Neural progenitor cell (in vitro differentiated cells): ENCODE results near the gene LRRC4B. TPM values are rescaled to one million over a fixed set of nuclear protein-coding genes. Genes with fewer than 3 reads are reported as not detected.

ENCODE experiments used
- DNase-seq: peaks from one replicate; pipeline ENCODE4 v3.0.0-alpha.2; 2016; ENCODE audit warnings: low spot score
- H2AFZ ChIP-seq: fragments of 200-600 bp; sonication (generic); replicated peaks from 2 replicates; pipeline ENCODE4 v1.6.1; 2016; ENCODE audit warnings: antibody characterized with exemption
- H3F3A ChIP-seq: fragments of 200-600 bp; sonication (generic); 2 replicates; pipeline ENCODE4 v1.6.1; 2016; ENCODE audit warnings: antibody characterized with exemption, low read depth
- H3K27ac ChIP-seq: fragments of 200-600 bp; sonication (generic); 2 replicates; pipeline ENCODE4 v1.5.1; 2016; ENCODE audit warnings: mild to moderate bottlenecking
- H3K27me3 ChIP-seq: fragments of 200-600 bp; sonication (generic); 2 replicates; pipeline ENCODE4 v1.6.1; 2016; ENCODE audit warnings: mild to moderate bottlenecking, moderate library complexity
- H3K36me3 ChIP-seq: fragments of 200-600 bp; sonication (generic); 2 replicates; pipeline ENCODE4 v1.5.1; 2016
- H3K4me1 ChIP-seq: fragments of 200-600 bp; sonication (generic); 2 replicates; pipeline ENCODE4 v1.6.1; 2016; ENCODE audit warnings: mixed run types
- H3K4me2 ChIP-seq: fragments of 200-600 bp; sonication (generic); 2 replicates; pipeline ENCODE4 v1.6.1; 2016
- H3K4me3 ChIP-seq: fragments of 200-600 bp; sonication (generic); 2 replicates; pipeline ENCODE4 v1.5.1; 2016
- H3K79me2 ChIP-seq: fragments of 200-600 bp; sonication (generic); 2 replicates; pipeline ENCODE4 v1.6.1; 2016; ENCODE audit warnings: low read depth
- H3K9ac ChIP-seq: fragments of 200-600 bp; sonication (generic); 2 replicates; pipeline ENCODE4 v1.6.1; 2016
- H3K9me3 ChIP-seq: fragments of 200-600 bp; sonication (generic); 2 replicates; pipeline ENCODE4 v1.5.1; 2016; ENCODE audit warnings: low read depth
- H4K20me1 ChIP-seq: fragments of 200-600 bp; sonication (generic); 2 replicates; pipeline ENCODE4 v1.6.1; 2016; ENCODE audit warnings: low read depth
- H3K27ac Mint-ChIP-seq: 3 replicates; pipeline ENCODE4 v1.8.0; 2021; ENCODE audit warnings: mixed read lengths
- H3K27me3 Mint-ChIP-seq: 2 replicates; pipeline ENCODE4 v1.8.0; 2022; ENCODE audit warnings: low read depth, mild to moderate bottlenecking, inconsistent platforms, moderate library complexity, mixed read lengths; ENCODE audit not compliant: insufficient read depth
- H3K36me3 Mint-ChIP-seq: 3 replicates; pipeline ENCODE4 v1.8.0; 2021; ENCODE audit warnings: mixed read lengths
- H3K4me1 Mint-ChIP-seq: 3 replicates; pipeline ENCODE4 v1.8.0; 2021; ENCODE audit warnings: mixed read lengths
- H3K4me3 Mint-ChIP-seq: 3 replicates; pipeline ENCODE4 v1.8.0; 2021; ENCODE audit warnings: mild to moderate bottlenecking, moderate library complexity, mixed read lengths
- H3K9me3 Mint-ChIP-seq: 3 replicates; pipeline ENCODE4 v1.8.0; 2020; ENCODE audit warnings: mixed read lengths
- EZH2 ChIP-seq: fragments of 200-600 bp; sonication (generic); IDR thresholded peaks from 2 replicates; pipeline ENCODE4 v1.6.1; 2017; ENCODE audit warnings: antibody characterized with exemption, mild to moderate bottlenecking, moderate library complexity
- EZH2phosphoT487 ChIP-seq: fragments of 200-600 bp; sonication (generic); IDR thresholded peaks from 2 replicates; pipeline ENCODE4 v1.6.1; 2017; ENCODE audit warnings: antibody characterized with exemption
- total RNA-seq: library from RNA; depleted of rRNA; stranded (reverse); fragments of >200 nt; gene quantifications from 2 replicates; pipeline ENCODE4 v1.2.3, GENCODE V29; 2015; ENCODE audit warnings: low replicate concordance
- TF ChIP-seq, protein P1 (sequence below): fragments of 200-600 bp; sonication (generic); IDR thresholded peaks from 2 replicates; pipeline ENCODE4 v1.5.1; 2017; ENCODE audit warnings: antibody characterized with exemption, mild to moderate bottlenecking

Gene LRRC4B
- total RNA-seq, 1 donor from 2014 or later = 12.0 TPM

DNA sequence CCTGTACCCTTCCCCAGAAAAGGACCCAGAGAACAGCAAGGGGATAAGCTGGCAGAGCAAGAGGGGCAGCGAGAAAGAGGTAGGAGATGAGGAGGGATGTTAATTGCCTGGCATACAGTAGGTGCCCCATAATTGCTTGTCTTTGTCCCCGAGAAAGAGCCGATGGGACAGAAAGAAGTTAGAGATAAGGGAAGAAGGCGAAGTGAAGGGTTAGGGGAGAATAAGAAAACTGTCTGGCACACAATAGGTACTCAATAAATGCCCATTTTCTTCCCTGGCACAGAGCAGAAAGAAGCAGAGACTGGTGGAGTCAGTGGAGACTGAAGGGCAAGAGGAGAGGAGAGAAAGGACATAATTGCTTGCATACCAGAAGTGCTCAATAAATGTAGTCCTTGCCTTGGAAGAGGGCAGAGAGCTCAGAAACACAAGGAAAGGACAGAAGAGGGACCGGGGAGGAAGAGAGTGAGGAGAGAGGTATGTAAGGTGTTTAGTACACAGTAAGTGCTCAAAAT, 73.2 kb downstream of the LRRC4B start:
- Mint-ChIP-seq H3K27me3 (peaks cover 25% of the 10 kb centered on the region), H3K4me3 (no peak overlapping the region), H3K4me1 (peaks cover 20% of the 10 kb centered on the region), H3K27ac (no peak overlapping the region), H3K9me3 (peaks cover 6% of the 10 kb centered on the region), H3K36me3 (peaks cover 7% of the 10 kb centered on the region)
- H3K9ac ChIP-seq = no peak overlapping the region
- H3K79me2 ChIP-seq = no peaks in the 10 kb centered on the region
- H3K36me3 ChIP-seq = no peaks in the 10 kb centered on the region
- H3F3A ChIP-seq = no peaks in the 10 kb centered on the region
- no peak overlapping the region for H3K4me3 ChIP-seq
- no peak overlapping the region for H3K27ac ChIP-seq
- H3K4me1 ChIP-seq = peaks cover 8% of the 10 kb centered on the region
- no peak overlapping the region for H3K4me2 ChIP-seq
- H2AFZ ChIP-seq = no peak overlapping the region
- H3K9me3 ChIP-seq = no peaks in the 10 kb centered on the region
- H3K27me3 ChIP-seq = peaks cover 88% of the 10 kb centered on the region
- no peak for TF ChIP-seq EZH2
- TF ChIP-seq, protein P1, sequence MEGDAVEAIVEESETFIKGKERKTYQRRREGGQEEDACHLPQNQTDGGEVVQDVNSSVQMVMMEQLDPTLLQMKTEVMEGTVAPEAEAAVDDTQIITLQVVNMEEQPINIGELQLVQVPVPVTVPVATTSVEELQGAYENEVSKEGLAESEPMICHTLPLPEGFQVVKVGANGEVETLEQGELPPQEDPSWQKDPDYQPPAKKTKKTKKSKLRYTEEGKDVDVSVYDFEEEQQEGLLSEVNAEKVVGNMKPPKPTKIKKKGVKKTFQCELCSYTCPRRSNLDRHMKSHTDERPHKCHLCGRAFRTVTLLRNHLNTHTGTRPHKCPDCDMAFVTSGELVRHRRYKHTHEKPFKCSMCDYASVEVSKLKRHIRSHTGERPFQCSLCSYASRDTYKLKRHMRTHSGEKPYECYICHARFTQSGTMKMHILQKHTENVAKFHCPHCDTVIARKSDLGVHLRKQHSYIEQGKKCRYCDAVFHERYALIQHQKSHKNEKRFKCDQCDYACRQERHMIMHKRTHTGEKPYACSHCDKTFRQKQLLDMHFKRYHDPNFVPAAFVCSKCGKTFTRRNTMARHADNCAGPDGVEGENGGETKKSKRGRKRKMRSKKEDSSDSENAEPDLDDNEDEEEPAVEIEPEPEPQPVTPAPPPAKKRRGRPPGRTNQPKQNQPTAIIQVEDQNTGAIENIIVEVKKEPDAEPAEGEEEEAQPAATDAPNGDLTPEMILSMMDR = no peak
- no peak for TF ChIP-seq EZH2phosphoT487
- no peak for DNase-seq
- no peaks in the 10 kb centered on the region for H4K20me1 ChIP-seq

DNA sequence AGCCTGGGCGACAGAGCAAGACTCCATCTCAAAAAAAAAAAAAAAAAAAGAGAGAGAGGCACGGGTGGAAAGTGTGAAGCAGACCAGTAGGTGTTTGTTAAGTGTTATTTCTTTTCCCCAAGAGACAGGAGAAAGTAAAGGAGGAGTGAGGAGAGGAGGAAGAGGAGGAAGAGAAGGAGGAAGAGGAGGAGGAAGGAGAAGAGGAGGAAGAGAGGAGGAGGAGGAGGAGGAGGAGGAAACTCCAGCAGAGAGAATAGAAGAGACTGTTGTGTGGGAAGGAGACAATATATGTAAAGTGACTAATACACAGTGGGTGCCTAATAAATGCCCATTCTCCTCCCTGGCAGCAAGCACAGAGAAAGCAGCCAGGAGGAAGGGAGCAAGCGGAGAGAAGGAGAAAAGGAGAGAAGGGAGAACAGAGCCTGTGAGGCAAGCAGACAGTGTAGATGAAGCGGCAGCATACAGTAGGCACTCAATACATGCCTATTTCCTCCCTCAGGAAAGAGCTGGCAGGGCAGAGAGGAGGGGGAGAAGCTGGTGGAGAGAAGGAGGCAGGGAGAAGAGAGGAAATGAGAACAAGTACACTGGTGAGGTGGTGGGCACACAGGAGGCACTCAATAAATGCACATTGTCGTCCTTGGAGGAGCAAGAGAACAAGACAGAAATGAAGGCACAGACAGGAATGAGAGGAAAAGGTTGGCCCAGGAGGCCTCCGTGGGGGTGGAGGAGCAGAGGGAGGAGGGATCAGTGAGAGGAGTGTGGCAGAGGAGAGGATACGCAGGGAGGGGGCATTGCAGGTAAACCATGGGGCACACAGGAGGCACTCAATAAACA, 73.8 kb downstream of the LRRC4B start:
- peaks cover 25% of the 10 kb centered on the region for H3K27me3 Mint-ChIP-seq

DNA sequence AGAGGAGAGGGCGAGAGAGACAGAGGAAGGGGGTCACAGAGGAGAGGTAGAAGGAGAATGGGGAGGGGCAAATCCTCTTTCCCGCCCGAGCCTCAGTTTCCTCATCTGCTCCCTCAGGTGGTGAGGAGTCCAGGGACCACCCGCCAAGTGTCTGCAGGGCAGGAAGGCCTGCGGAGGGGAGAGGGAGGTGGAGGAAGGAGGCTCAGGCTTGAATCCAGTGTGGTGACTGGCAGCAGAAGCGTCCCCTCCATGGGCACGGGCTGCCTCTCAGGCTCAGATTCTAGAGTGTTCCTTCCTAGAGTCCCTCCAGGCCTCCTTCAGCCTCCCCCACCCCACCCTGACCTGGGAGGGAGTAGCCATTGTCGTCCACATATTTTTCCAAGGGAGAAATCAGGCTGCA, 75.1 kb downstream of the LRRC4B start:
- no peak overlapping the region for H3K27ac ChIP-seq
- peaks cover 87% of the 10 kb centered on the region for H3K27me3 ChIP-seq
- peaks cover 7% of the 10 kb centered on the region for H3K4me1 ChIP-seq
- H2AFZ ChIP-seq = no peak overlapping the region
- H3K79me2 ChIP-seq = no peaks in the 10 kb centered on the region
- no peak for DNase-seq
- peaks cover 7% of the 10 kb centered on the region for H3K36me3 Mint-ChIP-seq
- H3K27me3 Mint-ChIP-seq = peaks cover 30% of the 10 kb centered on the region
- no peak overlapping the region for H3K4me3 Mint-ChIP-seq
- no peak overlapping the region for H3K9ac ChIP-seq
- no peak overlapping the region for H3K4me2 ChIP-seq
- H3K36me3 ChIP-seq = no peaks in the 10 kb centered on the region
- no peak overlapping the region for H3K4me3 ChIP-seq
- no peak overlapping the region for H3K27ac Mint-ChIP-seq
- TF ChIP-seq EZH2 = no peak
- TF ChIP-seq, protein P1 = no peak
- TF ChIP-seq EZH2phosphoT487 = no peak
- peaks cover 31% of the 10 kb centered on the region for H3K4me1 Mint-ChIP-seq
- no peaks in the 10 kb centered on the region for H4K20me1 ChIP-seq
- H3K9me3 ChIP-seq = no peaks in the 10 kb centered on the region
- peaks cover 7% of the 10 kb centered on the region for H3K9me3 Mint-ChIP-seq
- H3F3A ChIP-seq = no peaks in the 10 kb centered on the region

More for the DNA sequence above, 73.8 kb downstream of the LRRC4B start:
- no peak overlapping the region for H2AFZ ChIP-seq
- Mint-ChIP-seq H3K9me3 (peaks cover 7% of the 10 kb centered on the region), H3K27ac (no peak overlapping the region), H3K36me3 (peaks cover 7% of the 10 kb centered on the region), H3K4me3 (peak overlapping the region; percentile 2), H3K4me1 (peaks cover 23% of the 10 kb centered on the region)
- H3F3A ChIP-seq = no peaks in the 10 kb centered on the region
- H3K4me3 ChIP-seq = no peak overlapping the region
- H3K27me3 ChIP-seq = peaks cover 87% of the 10 kb centered on the region
- no peak overlapping the region for H3K27ac ChIP-seq
- H4K20me1 ChIP-seq = no peaks in the 10 kb centered on the region
- no peak overlapping the region for H3K9ac ChIP-seq
- H3K4me1 ChIP-seq = peaks cover 7% of the 10 kb centered on the region
- no peak for TF ChIP-seq EZH2
- TF ChIP-seq, protein P1 = no peak
- TF ChIP-seq EZH2phosphoT487 = no peak
- H3K79me2 ChIP-seq = no peaks in the 10 kb centered on the region
- H3K9me3 ChIP-seq = no peaks in the 10 kb centered on the region
- DNase-seq = no peak
- H3K4me2 ChIP-seq = no peak overlapping the region
- H3K36me3 ChIP-seq = no peaks in the 10 kb centered on the region
